HEK293T (cell line): ENCODE data around the gene MDH1.

Experiments used
- ARNT ChIP-seq: fragments of 450-650 bp; IDR thresholded peaks from 2 replicates; pipeline ENCODE4 v1.6.1; 2017; ENCODE audit warnings: mild to moderate bottlenecking
- BHLHE40 ChIP-seq: fragments of 450-650 bp; IDR thresholded peaks from 2 replicates; pipeline ENCODE4 v1.6.1; 2016; ENCODE audit warnings: mild to moderate bottlenecking, moderate library complexity, borderline replicate concordance
- ELF4 ChIP-seq: fragments of 450-650 bp; IDR thresholded peaks from 2 replicates; pipeline ENCODE4 v1.6.1; 2017; ENCODE audit warnings: antibody characterized with exemption
- FOXA1 ChIP-seq: fragments of 450-650 bp; IDR thresholded peaks from 2 replicates; pipeline ENCODE4 v1.6.1; 2016; ENCODE audit warnings: mild to moderate bottlenecking
- FOXM1 ChIP-seq: fragments of 450-650 bp; IDR thresholded peaks from 2 replicates; pipeline ENCODE4 v1.6.1; 2017; ENCODE audit warnings: mild to moderate bottlenecking, borderline replicate concordance
- HDGF ChIP-seq: fragments of 450-650 bp; IDR thresholded peaks from 2 replicates; pipeline ENCODE4 v1.6.1; 2017; ENCODE audit warnings: antibody characterized with exemption, borderline replicate concordance
- NFRKB ChIP-seq: fragments of 450-650 bp; IDR thresholded peaks from 2 replicates; pipeline ENCODE4 v1.6.1; 2016; ENCODE audit warnings: mild to moderate bottlenecking, moderate library complexity
- SP1 ChIP-seq: fragments of 450-650 bp; IDR thresholded peaks from 2 replicates; pipeline ENCODE4 v1.6.1; 2017
- SUZ12 ChIP-seq: fragments of 450-650 bp; IDR thresholded peaks from 2 replicates; pipeline ENCODE4 v1.6.1; 2016; ENCODE audit warnings: mild to moderate bottlenecking
- TARDBP ChIP-seq: fragments of 450-650 bp; IDR thresholded peaks from 2 replicates; pipeline ENCODE4 v1.6.1; 2016

DNA sequence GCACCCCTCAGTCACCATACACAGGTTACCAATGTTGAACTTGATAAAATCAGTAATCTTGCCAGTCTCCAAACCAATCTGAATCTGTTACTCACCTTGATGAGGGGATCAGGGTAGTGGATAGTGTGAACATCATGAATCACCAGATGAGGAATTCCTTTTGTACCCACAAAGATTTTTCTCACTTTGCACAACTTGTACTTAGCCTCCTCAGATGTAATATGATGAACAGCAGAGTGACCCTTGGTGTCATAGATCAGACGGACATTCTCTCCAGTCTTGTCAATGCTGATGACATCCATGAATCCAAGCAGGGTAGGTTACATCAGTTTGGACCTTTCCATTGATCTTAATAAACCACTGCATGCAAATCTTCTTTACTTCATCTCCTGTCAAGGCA lies 54.7 kb downstream of the MDH1 start:
- TF ChIP-seq FOXM1 (no peak), HDGF (no peak), BHLHE40 (no peak), TARDBP (no peak), ELF4 (no peak), SP1 (no peak), SUZ12 (no peak), ARNT (no peak), FOXA1 (no peak), NFRKB (no peak)
